ENCODE data around the gene BICRA.

The BICRA gene

GRCh38 chr19:47652285-47652684, 43.4 kb downstream of the BICRA start:
- H3K4me3 ChIP-seq (replicated peaks; ENCODE audit: insufficient read depth, low read length): no peak overlapping the region
- DNase-seq (ENCODE audit: low read depth in 1 of 2, low spot score in 1 of 2): no peak
- H3K27me3 ChIP-seq (ENCODE audit: insufficient read depth, poor library complexity, severe bottlenecking): no peaks in the 10 kb centered on the region
- no peak overlapping the region for H3K27ac ChIP-seq (replicated peaks)
- no peak for TF ChIP-seq POLR2AphosphoS5 (IDR thresholded peaks at IDR 0.05; ENCODE audit: low read depth)
- TF ChIP-seq SPI1 (IDR thresholded peaks at IDR 0.05; ENCODE audit: borderline replicate concordance, low read depth): no peak
- TF ChIP-seq GABPA (IDR thresholded peaks at IDR 0.05; ENCODE audit: low read depth): no peak
- TF ChIP-seq, protein P1, sequence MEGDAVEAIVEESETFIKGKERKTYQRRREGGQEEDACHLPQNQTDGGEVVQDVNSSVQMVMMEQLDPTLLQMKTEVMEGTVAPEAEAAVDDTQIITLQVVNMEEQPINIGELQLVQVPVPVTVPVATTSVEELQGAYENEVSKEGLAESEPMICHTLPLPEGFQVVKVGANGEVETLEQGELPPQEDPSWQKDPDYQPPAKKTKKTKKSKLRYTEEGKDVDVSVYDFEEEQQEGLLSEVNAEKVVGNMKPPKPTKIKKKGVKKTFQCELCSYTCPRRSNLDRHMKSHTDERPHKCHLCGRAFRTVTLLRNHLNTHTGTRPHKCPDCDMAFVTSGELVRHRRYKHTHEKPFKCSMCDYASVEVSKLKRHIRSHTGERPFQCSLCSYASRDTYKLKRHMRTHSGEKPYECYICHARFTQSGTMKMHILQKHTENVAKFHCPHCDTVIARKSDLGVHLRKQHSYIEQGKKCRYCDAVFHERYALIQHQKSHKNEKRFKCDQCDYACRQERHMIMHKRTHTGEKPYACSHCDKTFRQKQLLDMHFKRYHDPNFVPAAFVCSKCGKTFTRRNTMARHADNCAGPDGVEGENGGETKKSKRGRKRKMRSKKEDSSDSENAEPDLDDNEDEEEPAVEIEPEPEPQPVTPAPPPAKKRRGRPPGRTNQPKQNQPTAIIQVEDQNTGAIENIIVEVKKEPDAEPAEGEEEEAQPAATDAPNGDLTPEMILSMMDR (IDR thresholded peaks at IDR 0.05; ENCODE audit: insufficient read depth, low read length): no peak
- TF ChIP-seq REST (IDR thresholded peaks at IDR 0.05; ENCODE audit: insufficient replicate concordance, low read depth): no peak

- H3K4me3 ChIP-seq (replicated peaks; ENCODE audit: insufficient read depth, low read length): no peak overlapping the region
- DNase-seq (ENCODE audit: low read depth in 1 of 2, low spot score in 1 of 2): no peak
- no peak for TF ChIP-seq POLR2AphosphoS5 (IDR thresholded peaks at IDR 0.05; ENCODE audit: low read depth)
- TF ChIP-seq SPI1 (IDR thresholded peaks at IDR 0.05; ENCODE audit: borderline replicate concordance, low read depth): no peak
- no peak for TF ChIP-seq REST (IDR thresholded peaks at IDR 0.05; ENCODE audit: insufficient replicate concordance, low read depth)
- TF ChIP-seq, protein P1 (IDR thresholded peaks at IDR 0.05; ENCODE audit: insufficient read depth, low read length): no peak
- no peak for TF ChIP-seq GABPA (IDR thresholded peaks at IDR 0.05; ENCODE audit: low read depth)
These were observed 44.9 kb downstream of the BICRA start for GRCh38 chr19:47653856-47654255.

GRCh38 chr19:47657719-47658118, 48.8 kb downstream of the BICRA start:
- Histone ChIP-seq H3K27ac (replicated peaks) (no peak overlapping the region), H3K4me3 (replicated peaks; ENCODE audit: insufficient read depth, low read length) (no peak overlapping the region), H3K27me3 (ENCODE audit: insufficient read depth, poor library complexity, severe bottlenecking) (no peaks in the 10 kb centered on the region)
- DNase-seq (ENCODE audit: low read depth in 1 of 2, low spot score in 1 of 2): no peak
- TF ChIP-seq REST (IDR thresholded peaks at IDR 0.05; ENCODE audit: insufficient replicate concordance, low read depth) (no peak), POLR2AphosphoS5 (IDR thresholded peaks at IDR 0.05; ENCODE audit: low read depth) (no peak), SPI1 (IDR thresholded peaks at IDR 0.05; ENCODE audit: borderline replicate concordance, low read depth) (no peak), GABPA (IDR thresholded peaks at IDR 0.05; ENCODE audit: low read depth) (no peak)
- TF ChIP-seq, protein P1 (IDR thresholded peaks at IDR 0.05; ENCODE audit: insufficient read depth, low read length): no peak

More at GRCh38 chr19:47653856-47654255, 44.9 kb downstream of the BICRA start:
- H3K27ac ChIP-seq (replicated peaks): no peak overlapping the region
- H3K27me3 ChIP-seq (ENCODE audit: insufficient read depth, poor library complexity, severe bottlenecking): no peaks in the 10 kb centered on the region

Data from HL-60 (cell line).